HG02981 (cell line): ENCODE data around the gene PIBF1.
A peak's percentile ranks its signal among the peaks of the same experiment; 100 is the strongest.

Experiments
- ATAC-seq: cut with Tn5 transposase; IDR thresholded peaks from one replicate; pipeline ENCODE4 v1.9.1; 2021; ENCODE audit warnings: mild to moderate bottlenecking, moderate library complexity; ENCODE audit not compliant: unreplicated experiment

Gene PIBF1

DNA sequence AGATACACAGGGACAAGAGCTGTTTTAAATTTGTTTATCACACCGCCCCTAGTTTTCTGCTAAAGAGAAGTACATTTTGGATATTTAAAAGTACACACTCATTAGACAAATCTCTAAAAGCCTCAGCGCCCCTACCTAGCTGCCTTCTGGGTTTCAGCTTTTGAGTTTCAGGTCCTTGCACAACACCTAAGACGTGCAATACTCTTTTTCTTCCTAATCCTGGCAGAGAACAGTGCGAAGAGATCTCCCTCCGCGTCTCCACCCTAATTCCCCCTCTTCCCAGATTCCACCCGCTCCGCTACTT is 276.5 kb downstream of the PIBF1 start:
- peak; percentile 9 for ATAC-seq

DNA sequence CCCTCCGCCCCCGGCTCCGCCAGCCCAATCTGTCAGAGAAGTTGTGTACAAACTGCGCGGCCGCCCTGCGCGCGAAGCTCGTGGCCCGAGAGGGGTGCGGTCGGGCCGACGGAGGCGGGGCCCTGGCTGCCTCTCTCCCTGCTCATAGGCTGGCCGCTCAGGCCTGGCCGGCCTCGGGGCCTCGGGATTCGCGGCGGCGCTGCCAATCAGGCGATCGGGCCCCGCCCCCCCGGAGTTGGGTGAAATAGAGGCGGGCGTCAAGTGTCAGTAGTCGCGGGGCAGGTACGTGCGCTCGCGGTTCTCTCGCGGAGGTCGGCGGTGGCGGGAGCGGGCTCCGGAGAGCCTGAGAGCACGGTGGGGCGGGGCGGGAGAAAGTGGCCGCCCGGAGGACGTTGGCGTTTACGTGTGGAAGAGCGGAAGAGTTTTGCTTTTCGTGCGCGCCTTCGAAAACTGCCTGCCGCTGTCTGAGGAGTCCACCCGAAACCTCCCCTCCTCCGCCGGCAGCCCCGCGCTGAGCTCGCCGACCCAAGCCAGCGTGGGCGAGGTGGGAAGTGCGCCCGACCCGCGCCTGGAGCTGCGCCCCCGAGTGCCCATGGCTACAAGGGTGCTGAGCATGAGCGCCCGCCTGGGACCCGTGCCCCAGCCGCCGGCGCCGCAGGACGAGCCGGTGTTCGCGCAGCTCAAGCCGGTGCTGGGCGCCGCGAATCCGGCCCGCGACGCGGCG is 277.0 kb downstream of the PIBF1 start, which contains the start of gene KLF5:
TSS of gene KLF5 (plus strand) at position 270 of the 724 bp plus-strand sequence. CDS start at position 593, 323 bp downstream.
- ATAC-seq, result peak; percentile 99

DNA sequence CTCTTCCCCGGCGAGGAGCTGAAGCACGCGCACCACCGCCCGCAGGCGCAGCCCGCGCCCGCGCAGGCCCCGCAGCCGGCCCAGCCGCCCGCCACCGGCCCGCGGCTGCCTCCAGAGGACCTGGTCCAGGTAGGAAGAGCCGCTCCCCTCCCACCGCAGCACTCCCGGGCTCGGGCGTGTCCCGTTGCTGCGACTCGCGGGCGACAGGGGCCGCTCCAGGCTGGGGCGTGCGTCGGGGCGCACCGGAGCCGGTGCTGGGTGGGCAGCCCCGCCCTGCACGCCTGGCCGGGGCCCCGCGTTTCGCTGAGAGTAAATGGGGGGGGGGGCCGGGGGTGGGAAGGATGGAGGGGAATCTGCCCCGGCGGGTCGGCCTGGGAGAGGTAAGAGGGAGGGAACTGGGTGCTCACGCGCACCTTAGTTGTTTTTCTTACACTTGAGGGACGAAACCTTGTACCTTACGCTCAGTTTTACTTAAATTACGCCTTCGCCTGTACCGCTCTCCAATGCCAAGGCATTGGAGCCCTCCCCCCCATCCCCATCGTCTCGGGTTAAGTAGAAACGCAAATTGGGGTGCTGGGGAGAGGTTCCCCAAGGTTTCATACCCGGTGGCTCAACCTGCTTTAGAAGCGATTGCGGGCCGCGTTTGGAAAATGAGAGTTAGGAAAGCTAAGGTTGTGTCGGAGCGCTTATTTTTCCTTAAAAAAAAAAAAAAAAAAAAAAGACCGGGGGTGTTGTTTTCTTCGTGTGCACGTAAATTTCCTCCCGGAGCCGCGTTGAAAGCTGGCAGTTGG is 277.7 kb downstream of the PIBF1 start:
- peak; percentile 31 for ATAC-seq

DNA sequence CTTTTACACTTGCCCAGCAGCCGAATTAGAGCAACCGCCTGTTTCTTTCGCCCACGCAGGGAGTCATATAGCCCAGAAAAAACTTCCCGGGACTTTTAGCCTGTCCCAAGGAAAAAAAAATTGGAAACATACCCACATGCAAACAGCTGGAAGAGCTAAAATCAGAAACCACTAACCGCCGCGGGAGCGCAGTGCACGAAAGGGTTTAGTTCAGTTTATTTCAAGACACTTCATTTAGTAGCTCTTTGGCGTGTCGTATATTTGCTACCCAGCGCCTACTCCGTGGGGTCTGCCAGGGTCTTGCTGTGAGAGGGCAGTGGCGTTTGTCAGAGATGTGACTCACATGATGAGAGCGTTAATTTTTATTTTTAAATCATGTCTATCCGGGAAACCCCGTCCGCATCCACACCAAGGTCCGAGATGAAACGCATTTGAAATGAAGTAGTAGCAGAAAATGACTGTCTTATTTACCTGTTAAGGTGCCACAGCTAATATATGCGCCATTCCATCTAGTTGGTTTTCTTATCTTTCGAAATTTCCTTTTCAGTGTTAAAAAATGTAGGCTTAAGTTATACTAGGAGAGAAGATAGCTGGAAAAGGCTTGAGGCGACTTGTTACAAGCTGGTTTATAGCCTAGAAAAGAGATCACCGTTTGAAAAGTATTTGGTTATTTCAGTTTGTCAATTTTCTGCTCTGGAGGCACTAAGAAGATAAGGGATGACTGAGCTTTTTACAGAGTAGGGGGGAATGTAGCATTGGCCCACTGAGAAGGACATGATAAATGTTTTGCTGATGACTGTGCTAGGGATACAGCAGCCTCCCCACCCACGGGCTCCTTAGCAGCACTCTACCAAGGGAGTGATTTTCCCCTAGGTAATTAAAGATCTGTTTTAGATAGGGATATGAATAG is 278.6 kb downstream of the PIBF1 start:
- no peak for ATAC-seq

DNA sequence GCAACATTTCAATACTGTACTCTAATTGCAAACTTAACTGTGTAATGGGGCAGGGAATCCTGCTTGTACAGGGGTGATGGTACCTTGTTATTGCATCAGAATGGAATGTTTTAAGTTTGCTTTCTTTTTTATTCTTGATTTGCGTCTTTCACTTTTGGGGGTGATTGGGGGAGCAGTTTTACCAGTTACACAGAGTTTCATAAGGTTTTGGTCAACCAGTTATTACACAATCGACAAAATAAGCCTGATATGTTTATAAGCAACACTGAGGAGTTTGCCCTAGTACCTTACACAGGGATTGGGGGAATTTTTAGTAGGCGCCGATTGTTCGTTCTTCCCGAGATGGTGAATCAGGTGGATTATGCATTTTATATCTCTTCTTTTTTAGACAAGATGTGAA is 279.5 kb downstream of the PIBF1 start:
- ATAC-seq, result no peak

DNA sequence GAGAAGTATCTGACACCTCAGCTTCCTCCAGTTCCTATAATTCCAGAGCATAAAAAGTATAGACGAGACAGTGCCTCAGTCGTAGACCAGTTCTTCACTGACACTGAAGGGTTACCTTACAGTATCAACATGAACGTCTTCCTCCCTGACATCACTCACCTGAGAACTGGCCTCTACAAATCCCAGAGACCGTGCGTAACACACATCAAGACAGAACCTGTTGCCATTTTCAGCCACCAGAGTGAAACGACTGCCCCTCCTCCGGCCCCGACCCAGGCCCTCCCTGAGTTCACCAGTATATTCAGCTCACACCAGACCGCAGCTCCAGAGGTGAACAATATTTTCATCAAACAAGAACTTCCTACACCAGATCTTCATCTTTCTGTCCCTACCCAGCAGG is 279.9 kb downstream of the PIBF1 start:
- no peak for ATAC-seq

DNA sequence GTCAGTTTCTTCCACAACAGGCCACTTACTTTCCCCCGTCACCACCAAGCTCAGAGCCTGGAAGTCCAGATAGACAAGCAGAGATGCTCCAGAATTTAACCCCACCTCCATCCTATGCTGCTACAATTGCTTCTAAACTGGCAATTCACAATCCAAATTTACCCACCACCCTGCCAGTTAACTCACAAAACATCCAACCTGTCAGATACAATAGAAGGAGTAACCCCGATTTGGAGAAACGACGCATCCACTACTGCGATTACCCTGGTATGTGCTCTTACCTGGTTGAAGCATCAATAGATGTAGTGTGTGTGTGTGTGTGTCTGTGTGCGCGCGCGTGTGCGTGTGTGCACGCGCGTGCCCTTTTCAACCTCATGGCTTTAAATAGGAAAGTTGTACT is 280.5 kb downstream of the PIBF1 start:
- ATAC-seq, result no peak

DNA sequence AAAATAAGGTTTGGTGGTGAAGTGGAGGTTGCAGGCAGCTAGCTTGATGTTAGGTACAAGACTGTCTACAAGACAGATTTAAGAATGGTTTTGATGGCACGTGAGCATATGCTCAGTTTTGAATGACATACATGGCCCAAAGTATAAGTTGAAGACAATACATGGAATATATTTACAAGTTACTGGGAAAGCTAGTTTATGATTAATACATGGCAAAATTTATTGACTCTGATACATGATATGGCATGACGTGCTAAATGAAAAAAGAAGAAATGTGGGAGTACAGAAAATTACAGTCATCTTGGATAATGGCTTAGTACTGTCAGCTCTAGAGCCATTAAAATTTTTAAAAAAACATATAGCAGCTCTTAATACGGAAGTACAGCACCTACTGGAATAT is 281.2 kb downstream of the PIBF1 start:
- no peak for ATAC-seq

DNA sequence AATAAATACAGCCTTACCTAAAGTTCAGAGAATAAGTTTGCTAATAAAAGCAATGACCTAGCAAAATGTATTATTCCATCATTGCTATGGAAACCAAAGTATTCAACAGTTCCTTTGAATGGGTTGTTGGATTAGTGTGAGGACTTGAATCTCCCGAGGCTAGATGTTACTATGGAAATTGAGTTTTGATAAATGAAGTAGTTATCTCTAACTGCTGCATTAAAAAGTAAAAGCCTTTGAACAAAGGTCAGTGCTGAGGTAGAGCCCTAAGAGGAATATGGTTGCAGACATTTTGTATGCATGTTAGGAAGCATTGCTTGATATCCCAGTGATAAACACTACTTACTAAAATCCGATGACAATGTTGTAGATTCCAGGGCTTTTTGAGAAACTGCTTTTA is 283.1 kb downstream of the PIBF1 start:
- ATAC-seq, result no peak

DNA sequence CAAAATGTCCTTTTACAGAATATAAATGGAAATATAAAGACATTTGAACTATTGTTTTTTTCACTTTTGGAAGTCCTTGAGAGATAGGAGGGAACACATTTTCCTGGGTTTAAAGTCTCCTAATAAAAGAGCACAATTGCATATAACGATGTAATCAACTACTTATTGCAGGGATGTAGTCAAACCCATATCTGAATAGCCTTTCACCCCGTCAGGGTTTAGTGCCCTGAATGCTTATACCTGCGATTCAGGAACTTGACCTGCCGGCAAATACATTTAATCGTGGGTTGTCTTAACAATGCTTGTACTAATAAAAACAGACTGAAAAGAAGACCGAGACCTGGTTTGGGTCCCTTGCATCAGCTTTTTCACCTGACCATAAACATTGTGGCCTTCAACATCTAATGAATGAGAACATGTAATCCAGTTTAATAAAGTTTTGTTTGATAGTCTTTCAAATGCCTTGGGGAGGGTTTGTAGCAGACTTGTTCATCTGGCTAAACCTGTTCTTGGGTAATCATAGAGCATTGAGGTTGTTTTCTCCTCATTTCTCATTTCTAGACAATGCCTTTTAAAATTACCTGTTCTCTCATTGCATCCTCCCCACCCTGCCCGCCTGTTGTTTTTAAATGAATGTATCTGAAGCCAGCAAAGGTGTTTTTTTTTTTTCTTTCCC is 283.9 kb downstream of the PIBF1 start:
- no peak for ATAC-seq
